H1 (cell line): ENCODE data around the gene ADGRL4. TPM values are rescaled to one million over a fixed set of nuclear protein-coding genes. Genes with fewer than 3 reads are reported as not detected.
"Not testable (repeated sequence)": the region's sequence is repeated elsewhere in the genome, so short reads cannot be mapped to it uniquely, and the experiment has no call there.

Source experiments
- CTCF ChIA-PET: fragments of 300-600 bp; sonication (Branson Sonifier 250); formaldehyde crosslinking; loops from one replicate; lab custom pipeline; 2021; ENCODE audit not compliant: partially characterized antibody; lab: Charles Lee
- POLR2A ChIA-PET: fragments of 300-600 bp; sonication (Branson Sonifier 250); formaldehyde crosslinking; loops from one replicate; lab custom pipeline; 2021; ENCODE audit warnings: inconsistent platforms; ENCODE audit not compliant: partially characterized antibody; lab: Charles Lee
- DNase-seq, 2 experiments: peaks; one replicate each; pipeline versions ENCODE4 v3.0.0 to v3.0.0-alpha.2; 2010 to 2022; ENCODE audit warnings: low spot score in 2 of 2, low read depth in 1 of 2, mixed read lengths in 1 of 2
- FAIRE-seq: peaks from 2 replicates; lab custom pipeline; 2011; peaks lifted over from hg19 to GRCh38; lab: Jason Lieb, UNC
- H2AFZ ChIP-seq: 2 replicates; pipeline ENCODE4 v1.8.1; 2012; ENCODE audit warnings: low read length, inconsistent platforms
- H2AK5ac ChIP-seq: 2 replicates; pipeline ENCODE4 v1.6.1; 2013; ENCODE audit warnings: low read depth, low read length
- H2BK120ac ChIP-seq: replicated peaks from 2 replicates; pipeline ENCODE3; 2013; ENCODE audit warnings: low read depth, low read length, inconsistent platforms
- H2BK12ac ChIP-seq: 2 replicates; pipeline ENCODE4 v1.6.1; 2013; ENCODE audit warnings: low read depth, low read length
- H2BK15ac ChIP-seq: 2 replicates; pipeline ENCODE4 v1.6.1; 2013; ENCODE audit warnings: low read length
- H2BK20ac ChIP-seq: 2 replicates; pipeline ENCODE4 v1.6.1; 2013; ENCODE audit warnings: low read length
- H2BK5ac ChIP-seq: 2 replicates; pipeline ENCODE4 v1.6.1; 2013; ENCODE audit warnings: low read depth, low read length
- H3K14ac ChIP-seq: 2 replicates; pipeline ENCODE4 v1.6.1; 2013; ENCODE audit warnings: inconsistent platforms; ENCODE audit not compliant: insufficient read length
- H3K18ac ChIP-seq: 2 replicates; pipeline ENCODE4 v1.6.1; 2013; ENCODE audit warnings: low read length; ENCODE audit errors: extremely low read depth
- H3K23ac ChIP-seq: 2 replicates; pipeline ENCODE4 v1.6.1; 2013; ENCODE audit warnings: inconsistent platforms; ENCODE audit not compliant: insufficient read length
- H3K23me2 ChIP-seq: 2 replicates; pipeline ENCODE4 v1.6.1; 2013; ENCODE audit warnings: low read depth, low read length
- H3K27ac ChIP-seq: 2 replicates; pipeline ENCODE4 v1.6.1; 2011; ENCODE audit warnings: low read depth, low read length, inconsistent platforms
- H3K27me3 ChIP-seq, 4 experiments: replicated peaks in 1 of 4; 1 replicate in 1 of 4; 2 replicates in 3 of 4; pipeline versions ENCODE4 v1.6.1 to v1.8.1; 2011 to 2013; ENCODE audit warnings: low read length in 3 of 4, mild to moderate bottlenecking in 3 of 4, inconsistent platforms in 2 of 4, mixed read lengths in 2 of 4, moderate library complexity in 1 of 4; ENCODE audit not compliant: control insufficient read depth in 3 of 4, insufficient read depth in 3 of 4; ENCODE audit errors: extremely low read depth in 1 of 4
- H3K36me3 ChIP-seq, 4 experiments: 2 replicates each; pipeline versions ENCODE4 v1.6.1 to v1.8.1; 2011 to 2013; ENCODE audit warnings: mild to moderate bottlenecking in 4 of 4, low read length in 3 of 4, moderate library complexity in 2 of 4, control low read depth in 1 of 4, inconsistent platforms in 1 of 4; ENCODE audit not compliant: insufficient read depth in 4 of 4, control insufficient read depth in 2 of 4
- H3K4ac ChIP-seq: replicated peaks from 2 replicates; pipeline ENCODE3; 2013; ENCODE audit warnings: low read length, low read depth, mixed read lengths, inconsistent platforms; ENCODE audit not compliant: insufficient read length
- H3K4me1 ChIP-seq, 4 experiments: replicated peaks in 1 of 4; 1 replicate in 1 of 4; 2 replicates in 3 of 4; pipeline versions ENCODE4 v1.6.1 to v1.8.1; 2011 to 2013; ENCODE audit warnings: low read length in 3 of 4, inconsistent platforms in 2 of 4, mixed read lengths in 1 of 4; ENCODE audit not compliant: insufficient read depth in 4 of 4, control insufficient read depth in 3 of 4
- H3K4me2 ChIP-seq, 2 experiments: 2 replicates each; pipeline versions ENCODE4 v1.6.1 to v1.8.1; 2011 to 2013; ENCODE audit warnings: low read depth in 2 of 2, low read length in 2 of 2, control low read depth in 1 of 2, inconsistent platforms in 1 of 2, mild to moderate bottlenecking in 1 of 2; ENCODE audit not compliant: insufficient read depth in 1 of 2
- H3K4me3 ChIP-seq, 4 experiments: fragments of 200-600, 300-600 bp in 1 of 4; sonication (generic), shearing (Covaris generic), sonication (Bioruptor Twin) in 1 of 4; 2 replicates each; pipeline versions ENCODE4 v1.5.1 to v1.8.1; 2011 to 2016; ENCODE audit warnings: low read length in 4 of 4, low read depth in 3 of 4, control low read depth in 2 of 4, inconsistent platforms in 2 of 4, mild to moderate bottlenecking in 2 of 4, mixed read lengths in 1 of 4, moderate library complexity in 1 of 4; ENCODE audit not compliant: insufficient read depth in 2 of 4; ENCODE audit errors: extremely low read depth in 1 of 4
- H3K56ac ChIP-seq: replicated peaks from 2 replicates; pipeline ENCODE3; 2013; ENCODE audit warnings: low read depth, mild to moderate bottlenecking, mixed read lengths, low read length, inconsistent platforms; ENCODE audit not compliant: insufficient read length
- H3K79me1 ChIP-seq: 2 replicates; pipeline ENCODE4 v1.6.1; 2013; ENCODE audit warnings: low read depth, low read length, control low read depth
- H3K79me2 ChIP-seq, 2 experiments: 2 replicates each; pipeline versions ENCODE4 v1.6.1 to v1.8.1; 2012 to 2013; ENCODE audit warnings: low read length in 2 of 2, mild to moderate bottlenecking in 2 of 2, inconsistent platforms in 1 of 2; ENCODE audit not compliant: insufficient read depth in 2 of 2, control insufficient read depth in 1 of 2
- H3K9ac ChIP-seq, 4 experiments: replicated peaks in 1 of 4; 1 replicate in 1 of 4; 2 replicates in 3 of 4; pipeline versions ENCODE4 v1.6.1 to v1.8.1; 2011 to 2013; ENCODE audit warnings: low read depth in 3 of 4, low read length in 3 of 4, control low read depth in 2 of 4, mild to moderate bottlenecking in 2 of 4, moderate library complexity in 2 of 4, inconsistent platforms in 1 of 4; ENCODE audit errors: extremely low read depth in 1 of 4
- H3K9me3 ChIP-seq, 2 experiments: 2 replicates each; pipeline versions ENCODE4 v1.6.1 to v1.8.1; 2012 to 2013; ENCODE audit warnings: mild to moderate bottlenecking in 2 of 2, moderate library complexity in 2 of 2, control low read depth in 1 of 2, inconsistent platforms in 1 of 2, low read depth in 1 of 2, low read length in 1 of 2, mixed read lengths in 1 of 2; ENCODE audit not compliant: insufficient read depth in 2 of 2
- H4K20me1 ChIP-seq, 2 experiments: replicated peaks in 1 of 2; 2 replicates each; pipeline versions ENCODE3 to v1.8.1; 2011 to 2013; ENCODE audit warnings: inconsistent platforms in 2 of 2, low read length in 2 of 2, mild to moderate bottlenecking in 1 of 2; ENCODE audit not compliant: insufficient read depth in 2 of 2, control insufficient read depth in 1 of 2
- H4K5ac ChIP-seq: 2 replicates; pipeline ENCODE4 v1.6.1; 2013; ENCODE audit warnings: low read length, low read depth, mixed read lengths, inconsistent platforms; ENCODE audit not compliant: insufficient read length
- H4K8ac ChIP-seq: 2 replicates; pipeline ENCODE4 v1.8.0; 2013; ENCODE audit warnings: mild to moderate bottlenecking, moderate library complexity, low read length, inconsistent platforms; ENCODE audit not compliant: insufficient read depth; ENCODE audit errors: extremely low read depth
- H4K91ac ChIP-seq: replicated peaks from 2 replicates; pipeline ENCODE3; 2013; ENCODE audit warnings: low read length, mixed read lengths, inconsistent platforms; ENCODE audit not compliant: insufficient read length
- WGBS, 2 experiments: shearing (Covaris generic) in 1 of 2; methylation state at CpG; one replicate each; pipeline versions ENCODE4 v1.1.6 to v1.1.7; 2013 to 2015; ENCODE audit warnings: low lambda C conversion rate in 2 of 2, mixed read lengths in 2 of 2, inconsistent platforms in 1 of 2, low coverage in 1 of 2, missing lambda C conversion rate in 1 of 2; ENCODE audit not compliant: insufficient replicate concordance in 2 of 2, insufficient coverage in 1 of 2, insufficient read length in 1 of 2; ENCODE audit errors: extremely low coverage in 1 of 2, missing lambda C conversion rate in 1 of 2; 5-methylcytosine and 5-hydroxymethylcytosine counted together
- polyA plus RNA-seq, 7 experiments: library from polyadenylated mRNA; depleted of rRNA in 3 of 7; stranded (reverse) in 5 of 7; unstranded in 2 of 7; fragments of >200 nt in 5 of 7; fragments of 200-250 nt in 2 of 7; gene quantifications; 1 replicate in 5 of 7; 2 replicates in 1 of 7; 4 replicates in 1 of 7; pipeline versions ENCODE4 v1.2.1 to v1.2.3, GENCODE V29; 2011 to 2013; ENCODE audit warnings: missing spikeins in 2 of 7, mixed read lengths in 2 of 7
- total RNA-seq: library from RNA; stranded (reverse); fragmentation: NEBNext Ultra II Directional; extraction: Animal tissue kit (Norgen Biotek cat#: 25700); gene quantifications from 2 replicates; pipeline ENCODE4 v1.2.1, GENCODE V29; 2021

The ADGRL4 gene
- total and polyA plus RNA-seq, 2 of the 8 experiments (the other 6 are each of a cell fraction or from before 2014, with no cell fraction given): 0.60 to 0.97 TPM

GRCh38 chr1:78875986-78876385 is 130.5 kb downstream of the ADGRL4 start:
- H3K4me2 ChIP-seq, H3K23me2 ChIP-seq, H3K4me1 ChIP-seq, H4K91ac ChIP-seq, CTCF ChIA-PET, DNase-seq, H4K5ac ChIP-seq, H2BK5ac ChIP-seq, H3K36me3 ChIP-seq, H3K27ac ChIP-seq, H2AK5ac ChIP-seq, H3K9ac ChIP-seq, H3K79me1 ChIP-seq, H3K56ac ChIP-seq, H2BK12ac ChIP-seq, H2BK120ac ChIP-seq, POLR2A ChIA-PET, H3K23ac ChIP-seq, H3K4me3 ChIP-seq, H2BK20ac ChIP-seq, H3K14ac ChIP-seq, H3K9me3 ChIP-seq, H4K8ac ChIP-seq, H2BK15ac ChIP-seq, H3K18ac ChIP-seq, H4K20me1 ChIP-seq, FAIRE-seq, H2AFZ ChIP-seq, H3K4ac ChIP-seq, H3K79me2 ChIP-seq, H3K27me3 ChIP-seq: not testable (repeated sequence)
- 90% methylated on average over 4 of the region's 4 CpGs; no CpG with 5 or more reads in 1 of the 2 experiments for whole genome bisulfite sequencing, 2 experiments

- H3K56ac ChIP-seq, H4K91ac ChIP-seq, H3K4me3 ChIP-seq, H3K18ac ChIP-seq, H2BK5ac ChIP-seq, H2BK15ac ChIP-seq, H3K4me1 ChIP-seq, H3K4me2 ChIP-seq, H3K14ac ChIP-seq, H4K5ac ChIP-seq, H3K27ac ChIP-seq, H2BK20ac ChIP-seq, H3K9ac ChIP-seq, DNase-seq, H4K20me1 ChIP-seq, FAIRE-seq, H2AFZ ChIP-seq, H3K27me3 ChIP-seq, H3K23me2 ChIP-seq, H2AK5ac ChIP-seq, H3K4ac ChIP-seq, H2BK12ac ChIP-seq, H3K36me3 ChIP-seq, CTCF ChIA-PET, H3K79me2 ChIP-seq, H3K23ac ChIP-seq, POLR2A ChIA-PET, H4K8ac ChIP-seq, H3K79me1 ChIP-seq, H2BK120ac ChIP-seq: not testable (repeated sequence)
- H3K9me3 ChIP-seq: peaks cover 13 to 17% of the 10 kb centered on the region in 2 experiments
- 84% methylated on average over 4 of the region's 4 CpGs; no CpG with 5 or more reads in 1 of the 2 experiments for WGBS, 2 experiments
These were observed 133.7 kb downstream of the ADGRL4 start for GRCh38 chr1:78872801-78873200.
